HCT116 (cell line): Measurements from ENCODE around the gene PZP. TPM values are rescaled to one million over a fixed set of nuclear protein-coding genes. Genes with fewer than 3 reads are reported as not detected.

ENCODE experiments used
- ATAC-seq: fragments of 200-7000 bp; cut with Tn5 transposase; 2 replicates; pipeline ENCODE4 v1.9.1; 2020; ENCODE audit warnings: mild to moderate bottlenecking, moderate library complexity
- BruUV-seq: library from RNA; stranded (reverse); fragments of 400-500 nt; replicated peaks from 2 replicates; lab custom pipeline; 2021; lab: Mats Ljungman, UMichigan
- CTCF ChIA-PET: fragments of 300-600 bp; sonication (Branson Sonifier 250); formaldehyde crosslinking; loops from one replicate; lab custom pipeline; 2021; ENCODE audit warnings: antibody characterized with exemption; lab: Charles Lee
- POLR2A ChIA-PET: fragments of 300-600, 350-600 bp; sonication (Branson Sonifier 250); formaldehyde crosslinking; loops from one replicate; lab custom pipeline; 2021; ENCODE audit warnings: antibody characterized with exemption; lab: Charles Lee
- RAD21 ChIA-PET, 2 experiments: fragments of 300-600 bp; sonication (Branson Sonifier 250); formaldehyde crosslinking; loops; one replicate each; lab custom pipeline; 2023; ENCODE audit warnings: low total read pairs in 2 of 2; ENCODE audit not compliant: uncharacterized antibody in 2 of 2, unreplicated experiment in 2 of 2, low non-redundant PET in 1 of 2; lab: Charles Lee
- DNase-seq: peaks from one replicate; pipeline ENCODE4 v3.0.0-alpha.2; 2010; ENCODE audit warnings: low read depth, low spot score
- H2AFZ ChIP-seq: fragments of 200-600 bp; shearing (Covaris generic), sonication (generic); 2 replicates; pipeline ENCODE4 v1.6.1; 2017; ENCODE audit warnings: low read depth, mixed run types, mixed read lengths, antibody characterized with exemption, low read length; ENCODE audit not compliant: poor library complexity, severe bottlenecking
- H3K27ac ChIP-seq: 2 replicates; pipeline ENCODE4 v1.5.1; 2012; ENCODE audit warnings: low read depth, low read length
- H3K27me3 ChIP-seq: fragments of 200-600 bp; sonication (generic); 2 replicates; pipeline ENCODE4 v1.6.1; 2016; ENCODE audit warnings: mixed run types, low read length, mixed read lengths; ENCODE audit not compliant: insufficient read depth
- H3K36me3 ChIP-seq, 2 experiments: fragments of 200-500 bp in 1 of 2; fragments of 200-600 bp in 1 of 2; sonication (Bioruptor generic) in 1 of 2; sonication (generic) in 1 of 2; 2 replicates each; pipeline versions ENCODE4 v1.5.1 to v1.6.1; 2014 to 2016; ENCODE audit warnings: low read length in 2 of 2, inconsistent platforms in 1 of 2, mixed read lengths in 1 of 2, mixed run types in 1 of 2; ENCODE audit not compliant: insufficient read depth in 2 of 2, control insufficient read depth in 1 of 2
- H3K4me1 ChIP-seq, 2 experiments: fragments of 200-600 bp in 1 of 2; sonication (generic) in 1 of 2; 2 replicates each; pipeline versions ENCODE4 v1.5.1 to v1.6.1; 2012 to 2017; ENCODE audit warnings: low read length in 2 of 2, inconsistent platforms in 1 of 2, mild to moderate bottlenecking in 1 of 2, mixed read lengths in 1 of 2, mixed run types in 1 of 2, moderate library complexity in 1 of 2; ENCODE audit not compliant: insufficient read depth in 2 of 2, control insufficient read depth in 1 of 2
- H3K4me2 ChIP-seq: fragments of 200-600 bp; sonication (generic); 2 replicates; pipeline ENCODE4 v1.6.1; 2017; ENCODE audit warnings: mixed run types, low read length, mixed read lengths
- H3K4me3 ChIP-seq, 2 experiments: fragments of 200-600 bp in 1 of 2; sonication (generic) in 1 of 2; replicated peaks in 1 of 2; 2 replicates each; pipeline ENCODE4 v1.5.1; 2011 to 2016; ENCODE audit warnings: low read length in 2 of 2, control low read depth in 1 of 2, low read depth in 1 of 2, mild to moderate bottlenecking in 1 of 2, mixed read lengths in 1 of 2, mixed run types in 1 of 2
- H3K79me2 ChIP-seq: fragments of 200-600 bp; sonication (generic); 2 replicates; pipeline ENCODE4 v1.6.1; 2017; ENCODE audit warnings: mild to moderate bottlenecking, mixed run types, low read length, moderate library complexity, mixed read lengths; ENCODE audit not compliant: insufficient read depth
- H3K9ac ChIP-seq: fragments of 200-600 bp; sonication (generic); 2 replicates; pipeline ENCODE4 v1.6.1; 2016; ENCODE audit warnings: low read length, mixed read lengths
- H3K9me2 ChIP-seq: fragments of 200-600 bp; sonication (generic), shearing (Covaris generic); 2 replicates; pipeline ENCODE4 v1.6.1; 2017; ENCODE audit warnings: mixed run types, mild to moderate bottlenecking, moderate library complexity; ENCODE audit not compliant: insufficient read depth
- H3K9me3 ChIP-seq, 2 experiments: fragments of 200-500 bp in 1 of 2; fragments of 200-600 bp in 1 of 2; sonication (Bioruptor generic) in 1 of 2; sonication (generic) in 1 of 2; 2 replicates each; pipeline ENCODE4 v1.6.1; 2014 to 2017; ENCODE audit warnings: low read length in 2 of 2, mixed read lengths in 2 of 2, inconsistent platforms in 1 of 2, low read depth in 1 of 2, mild to moderate bottlenecking in 1 of 2, mixed run types in 1 of 2, moderate library complexity in 1 of 2; ENCODE audit not compliant: control insufficient read depth in 1 of 2, insufficient read depth in 1 of 2
- H4K20me1 ChIP-seq: fragments of 200-600 bp; sonication (generic), shearing (Covaris generic); 2 replicates; pipeline ENCODE4 v1.6.1; 2017; ENCODE audit warnings: mixed run types, mild to moderate bottlenecking, moderate library complexity; ENCODE audit not compliant: insufficient read depth
- CBX3 ChIP-seq: IDR thresholded peaks from 2 replicates; pipeline ENCODE4 v1.6.1; 2012; ENCODE audit warnings: low read depth
- EGR1 ChIP-seq: IDR thresholded peaks from 2 replicates; pipeline ENCODE4 v1.6.1; 2012; ENCODE audit warnings: low read depth
- ELF1 ChIP-seq: IDR thresholded peaks from 2 replicates; pipeline ENCODE4 v1.6.1; 2012; ENCODE audit warnings: low read depth, borderline replicate concordance
- JUND ChIP-seq: IDR thresholded peaks from 2 replicates; pipeline ENCODE4 v1.6.1; 2012
- MAX ChIP-seq: IDR thresholded peaks from 2 replicates; pipeline ENCODE4 v1.6.1; 2012
- POLR2A ChIP-seq: IDR thresholded peaks from 2 replicates; pipeline ENCODE4 v1.7.0; 2011; ENCODE audit warnings: borderline replicate concordance; ENCODE audit not compliant: insufficient read depth, insufficient read length; ENCODE audit errors: extremely low read depth
- SIN3A ChIP-seq: IDR thresholded peaks from 2 replicates; pipeline ENCODE4 v1.6.1; 2012; ENCODE audit warnings: low read depth
- TCF7L2 ChIP-seq: IDR thresholded peaks from 2 replicates; pipeline ENCODE4 v1.7.0; 2011; ENCODE audit warnings: borderline replicate concordance, inconsistent platforms; ENCODE audit not compliant: insufficient read depth, insufficient read length; ENCODE audit errors: extremely low read depth
- YY1 ChIP-seq: IDR thresholded peaks from 2 replicates; pipeline ENCODE4 v1.6.1; 2011; ENCODE audit warnings: low read length, low read depth, moderate library complexity, mild to moderate bottlenecking; ENCODE audit not compliant: insufficient replicate concordance; ENCODE audit errors: extremely low read depth
- ZBTB33 ChIP-seq: IDR thresholded peaks from 2 replicates; pipeline ENCODE4 v1.6.1; 2011; ENCODE audit warnings: mild to moderate bottlenecking, low read length, moderate library complexity; ENCODE audit not compliant: insufficient replicate concordance; ENCODE audit errors: extremely low read depth
- ZFX ChIP-seq: fragments of 450-650 bp; IDR thresholded peaks from 2 replicates; pipeline ENCODE4 v1.6.1; 2017
- ZNF274 ChIP-seq: fragments of 200-500 bp; sonication (Bioruptor generic); IDR thresholded peaks from 2 replicates; pipeline ENCODE4 v1.6.1; 2014; ENCODE audit warnings: mild to moderate bottlenecking, low read depth, low read length, inconsistent platforms
- intact Hi-C: fragments of 100-400 bp; cut with micrococcal nuclease; formaldehyde crosslinking; loops from 2 replicates; pipeline ENCODE4 v1.10.0; 2022
- total RNA-seq: library from RNA; stranded (reverse); gene quantifications from one replicate; pipeline ENCODE4 v1.2.1, GENCODE V29; 2021; ENCODE audit not compliant: unreplicated experiment

Gene PZP
- total RNA-seq, 1 experiment from 2014 or later: not detected

- intact Hi-C loops: no loop called here
- no TSS peak for BruUV-seq
- Histone ChIP-seq H3K79me2 (no peaks in the 10 kb centered on the region), H3K36me3 (no peaks in the 10 kb centered on the region), H3K9me3 (no peaks in the 10 kb centered on the region), H3K4me2 (no peak overlapping the region), H3K27ac (no peak overlapping the region), H2AFZ (no peak overlapping the region), H3K4me3 (no peak overlapping the region), H3K27me3 (0 out of 2 replicates have a peak, but pooled peaks cover 1% of the 10 kb centered on the region), H3K9me2 (no peaks in the 10 kb centered on the region), H3K9ac (no peak overlapping the region), H3K4me1 (no peaks in the 10 kb centered on the region), H4K20me1 (no peaks in the 10 kb centered on the region)
- POLR2A ChIA-PET: no interaction called here
- DNase-seq (no peak), ATAC-seq (no peak)
- CTCF ChIA-PET: no interaction called here
- no peak for TF ChIP-seq ZBTB33
- TF ChIP-seq ZFX: no peak
- TF ChIP-seq EGR1: no peak
- TF ChIP-seq POLR2A: no peak
- no peak for TF ChIP-seq CBX3
- no peak for TF ChIP-seq TCF7L2
- TF ChIP-seq ZNF274: no peak
- no peak for TF ChIP-seq ELF1
- no peak for TF ChIP-seq YY1
- TF ChIP-seq JUND: no peak
- no peak for TF ChIP-seq SIN3A
- no peak for TF ChIP-seq MAX
- RAD21 ChIA-PET: no interaction called here
Measured at GRCh38 chr12:9132008-9132535, 76.1 kb downstream of the PZP start.
